GM20000 (cell line): ENCODE measurements around the gene NXF1.
"Not testable (repeated sequence)": the region's sequence is repeated elsewhere in the genome, so short reads cannot be mapped to it uniquely, and the experiment has no call there.

Experiments
- DNase-seq: peaks from one replicate; pipeline ENCODE4 v3.0.0; 2012; ENCODE audit warnings: low spot score
- CTCF ChIP-seq: IDR thresholded peaks from 2 replicates; pipeline ENCODE4 v1.5.1; 2012; ENCODE audit warnings: mild to moderate bottlenecking, control low read depth; ENCODE audit errors: extremely low read depth, missing control alignments

NXF1 gene

GRCh38 chr11:62777389-62777788, 27.9 kb downstream of the NXF1 start:
- DNase-seq: no peak
- TF ChIP-seq CTCF: no peak

- DNase-seq: no peak
- TF ChIP-seq CTCF: no peak
These were observed 29.6 kb downstream of the NXF1 start for GRCh38 chr11:62775646-62776045.

GRCh38 chr11:62774407-62774806, 30.8 kb downstream of the NXF1 start:
- no peak for DNase-seq
- TF ChIP-seq CTCF: no peak

- DNase-seq: peak; percentile 89
- TF ChIP-seq CTCF: no peak
These were observed 33.9 kb downstream of the NXF1 start, which contains the start of gene TAF6L for GRCh38 chr11:62771144-62772021. Gene TAF6L, plus strand, starts transcription at chr11:62771396. Its CDS starts 4,388 bp downstream, at chr11:62775784.

- DNase-seq: no peak
These were observed 34.5 kb downstream of the NXF1 start for GRCh38 chr11:62770778-62771143.

GRCh38 chr11:62760867-62761227, 44.4 kb downstream of the NXF1 start:
- DNase-seq: not testable (repeated sequence)

More at GRCh38 chr11:62770778-62771143, 34.5 kb downstream of the NXF1 start:
- TF ChIP-seq CTCF: no peak

- no peak for TF ChIP-seq CTCF
- DNase-seq: no peak
These were observed 47.1 kb downstream of the NXF1 start for GRCh38 chr11:62757846-62758788.
